Measurements from ENCODE around the gene PCBD1.

DNA sequence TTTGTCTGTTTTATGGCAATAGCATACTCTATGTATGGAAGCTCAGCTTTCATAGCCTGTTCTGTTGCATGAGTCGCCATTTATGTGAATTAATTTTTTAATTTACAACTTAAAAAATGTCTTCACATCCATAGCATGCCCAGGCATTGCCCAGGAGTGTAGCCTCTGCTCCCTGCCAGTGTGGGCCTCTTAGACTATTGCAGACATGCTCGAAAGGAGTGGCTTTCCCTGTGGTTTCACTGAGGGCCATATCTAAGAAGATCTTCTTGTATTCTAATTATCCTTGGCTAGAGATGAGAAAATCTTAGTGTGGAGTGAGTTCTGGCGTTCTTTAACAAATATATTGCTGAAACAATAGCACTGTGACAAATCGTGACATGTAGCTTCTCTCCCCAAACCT, 35.3 kb downstream of the PCBD1 start:
- TF ChIP-seq, protein P1, sequence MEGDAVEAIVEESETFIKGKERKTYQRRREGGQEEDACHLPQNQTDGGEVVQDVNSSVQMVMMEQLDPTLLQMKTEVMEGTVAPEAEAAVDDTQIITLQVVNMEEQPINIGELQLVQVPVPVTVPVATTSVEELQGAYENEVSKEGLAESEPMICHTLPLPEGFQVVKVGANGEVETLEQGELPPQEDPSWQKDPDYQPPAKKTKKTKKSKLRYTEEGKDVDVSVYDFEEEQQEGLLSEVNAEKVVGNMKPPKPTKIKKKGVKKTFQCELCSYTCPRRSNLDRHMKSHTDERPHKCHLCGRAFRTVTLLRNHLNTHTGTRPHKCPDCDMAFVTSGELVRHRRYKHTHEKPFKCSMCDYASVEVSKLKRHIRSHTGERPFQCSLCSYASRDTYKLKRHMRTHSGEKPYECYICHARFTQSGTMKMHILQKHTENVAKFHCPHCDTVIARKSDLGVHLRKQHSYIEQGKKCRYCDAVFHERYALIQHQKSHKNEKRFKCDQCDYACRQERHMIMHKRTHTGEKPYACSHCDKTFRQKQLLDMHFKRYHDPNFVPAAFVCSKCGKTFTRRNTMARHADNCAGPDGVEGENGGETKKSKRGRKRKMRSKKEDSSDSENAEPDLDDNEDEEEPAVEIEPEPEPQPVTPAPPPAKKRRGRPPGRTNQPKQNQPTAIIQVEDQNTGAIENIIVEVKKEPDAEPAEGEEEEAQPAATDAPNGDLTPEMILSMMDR (conservative IDR thresholded peaks at IDR 0.05), result no peak
- TF ChIP-seq ZFX (IDR thresholded peaks at IDR 0.05), result no peak

All from C4-2B (cell line).